Endothelial cell of umbilical vein (primary cell): ENCODE results near the gene MARVELD2. TPM values are rescaled to one million over a fixed set of nuclear protein-coding genes. Genes with fewer than 3 reads are reported as not detected.

Experiments
- BruUV-seq: library from RNA; stranded (reverse); fragments of 400-500 nt; replicated peaks from 2 replicates; lab custom pipeline; 2021; lab: Mats Ljungman, UMichigan
- CTCF ChIA-PET: fragments of 300-600, 350-600 bp; sonication (Branson Sonifier 250); formaldehyde crosslinking; loops from one replicate; lab custom pipeline; 2021; ENCODE audit warnings: antibody characterized with exemption, inconsistent platforms; lab: Charles Lee
- POLR2A ChIA-PET: fragments of 300-600, 350-600 bp; sonication (Branson Sonifier 250); formaldehyde crosslinking; loops from one replicate; lab custom pipeline; 2021; ENCODE audit warnings: antibody characterized with exemption, inconsistent platforms; lab: Charles Lee
- DNase-seq: peaks from one replicate; pipeline ENCODE4 v3.0.0-alpha.2; 2011; ENCODE audit warnings: low read depth, low spot score
- FAIRE-seq: peaks from 2 replicates; lab custom pipeline; 2011; peaks lifted over from hg19 to GRCh38; lab: Jason Lieb, UNC
- H2AFZ ChIP-seq: 2 replicates; pipeline ENCODE4 v1.6.0; 2012; ENCODE audit warnings: low read depth, low read length, control low read depth, inconsistent platforms
- H3K27ac ChIP-seq: 2 replicates; pipeline ENCODE4 v1.5.1; 2011; ENCODE audit warnings: low read depth, mild to moderate bottlenecking, control low read depth, low read length, moderate library complexity; ENCODE audit not compliant: insufficient read depth
- H3K27me3 ChIP-seq, 2 experiments: 2 replicates each; pipeline versions ENCODE4 v1.6.0 to v1.6.1; 2011; ENCODE audit warnings: low read length in 2 of 2, mixed read lengths in 1 of 2; ENCODE audit not compliant: control insufficient read depth in 2 of 2, insufficient read depth in 2 of 2
- H3K36me3 ChIP-seq, 2 experiments: 2 replicates in 1 of 2; 3 replicates in 1 of 2; pipeline ENCODE4 v1.5.1; 2011; ENCODE audit warnings: low read length in 2 of 2, mild to moderate bottlenecking in 1 of 2, moderate library complexity in 1 of 2; ENCODE audit not compliant: control insufficient read depth in 2 of 2, insufficient read depth in 2 of 2; ENCODE audit errors: extremely low read depth in 1 of 2
- H3K4me1 ChIP-seq: 3 replicates; pipeline ENCODE4 v1.5.1; 2011; ENCODE audit warnings: mild to moderate bottlenecking, low read length; ENCODE audit not compliant: control insufficient read depth, insufficient read depth; ENCODE audit errors: extremely low read depth
- H3K4me2 ChIP-seq: 2 replicates; pipeline ENCODE4 v1.6.1; 2011; ENCODE audit warnings: low read length, control low read depth, mixed read lengths; ENCODE audit not compliant: insufficient read depth
- H3K4me3 ChIP-seq, 3 experiments: fragments of 200-600 bp in 1 of 3; sonication (generic), shearing (Covaris generic) in 1 of 3; replicated peaks in 1 of 3; 2 replicates each; pipeline ENCODE4 v1.5.1; 2011 to 2016; ENCODE audit warnings: control low read depth in 3 of 3, low read length in 3 of 3, mild to moderate bottlenecking in 2 of 3, inconsistent platforms in 1 of 3, low read depth in 1 of 3, moderate library complexity in 1 of 3; ENCODE audit not compliant: insufficient read depth in 1 of 3
- H3K79me2 ChIP-seq: 2 replicates; pipeline ENCODE4 v1.6.0; 2012; ENCODE audit warnings: low read length, inconsistent platforms; ENCODE audit not compliant: control insufficient read depth, insufficient read depth
- H3K9ac ChIP-seq: replicated peaks from 2 replicates; pipeline ENCODE3; 2011; ENCODE audit warnings: low read length, control low read depth; ENCODE audit not compliant: insufficient read depth; ENCODE audit errors: extremely low read depth
- H3K9me1 ChIP-seq: replicated peaks from 3 replicates; pipeline ENCODE4 v1.6.0; 2011; ENCODE audit warnings: mild to moderate bottlenecking, low read length; ENCODE audit not compliant: control insufficient read depth, insufficient read depth; ENCODE audit errors: extremely low read depth
- H3K9me3 ChIP-seq: replicated peaks from 2 replicates; pipeline ENCODE4 v1.5.1; 2012; ENCODE audit warnings: low read length, inconsistent platforms; ENCODE audit not compliant: control insufficient read depth, insufficient read depth
- H4K20me1 ChIP-seq: replicated peaks from 2 replicates; pipeline ENCODE3; 2011; ENCODE audit warnings: mild to moderate bottlenecking, low read length; ENCODE audit not compliant: control insufficient read depth, insufficient read depth; ENCODE audit errors: extremely low read depth
- CTCF ChIP-seq, 2 donors: IDR thresholded peaks; 1 replicate in 1 of 2; 2 replicates in 1 of 2; pipeline ENCODE4 v1.5.1; 2011; ENCODE audit warnings: low read length in 2 of 2, mild to moderate bottlenecking in 2 of 2, moderate library complexity in 2 of 2, control low read depth in 1 of 2, inconsistent platforms in 1 of 2, low read depth in 1 of 2; ENCODE audit not compliant: insufficient read depth in 1 of 2; ENCODE audit errors: extremely low read depth in 1 of 2
- EZH2 ChIP-seq: IDR thresholded peaks from 2 replicates; pipeline ENCODE4 v1.6.1; 2012; ENCODE audit warnings: borderline replicate concordance, low read depth, mild to moderate bottlenecking, moderate library complexity, low read length, inconsistent platforms; ENCODE audit not compliant: severe bottlenecking
- FOS ChIP-seq: IDR thresholded peaks from 2 replicates; pipeline ENCODE4 v1.6.1; 2011; ENCODE audit warnings: mild to moderate bottlenecking, low read length, moderate library complexity, borderline replicate concordance; ENCODE audit not compliant: insufficient read depth
- GATA2 ChIP-seq: IDR thresholded peaks from 2 replicates; pipeline ENCODE4 v1.7.0; 2011; ENCODE audit warnings: low read depth, mild to moderate bottlenecking, moderate library complexity, mixed read lengths, low read length; ENCODE audit not compliant: insufficient read length, insufficient read depth
- JUN ChIP-seq: IDR thresholded peaks from 2 replicates; pipeline ENCODE4 v1.6.1; 2011; ENCODE audit warnings: borderline replicate concordance, low read depth; ENCODE audit not compliant: insufficient read length, insufficient read depth
- MAX ChIP-seq: IDR thresholded peaks from 2 replicates; pipeline ENCODE4 v1.6.1; 2011; ENCODE audit not compliant: insufficient read depth, insufficient read length
- MYC ChIP-seq: IDR thresholded peaks from one replicate; pipeline ENCODE4 v1.6.1; 2011; ENCODE audit warnings: mild to moderate bottlenecking, low read depth, low read length
- POLR2A ChIP-seq: IDR thresholded peaks from 2 replicates; pipeline ENCODE4 v1.6.1; 2012; ENCODE audit warnings: low read depth, mild to moderate bottlenecking, control low read depth, low read length
- POLR2AphosphoS5 ChIP-seq: IDR thresholded peaks from 2 replicates; pipeline ENCODE4 v1.6.1; 2012; ENCODE audit warnings: low read depth, mild to moderate bottlenecking, control low read depth, low read length, moderate library complexity; ENCODE audit not compliant: insufficient read depth
- dilution Hi-C: fragments of 300-500 bp; cut with MboI; formaldehyde crosslinking; loops from one replicate; pipeline ENCODE4 v1.15.0; 2019; ENCODE audit warnings: low sequenced_read_pairs; ENCODE audit not compliant: extremely low pct_ligation_motif_present
- intact Hi-C: fragments of 100-400 bp; cut with micrococcal nuclease; formaldehyde crosslinking; loops from one replicate; pipeline ENCODE4 v1.10.0; 2022
- polyA plus RNA-seq, 4 experiments: library from polyadenylated mRNA; depleted of rRNA in 3 of 4; stranded (reverse) in 3 of 4; unstranded in 1 of 4; fragments of >200 nt; gene quantifications; 2 replicates each; pipeline versions ENCODE4 v1.2.1 to v1.2.3, GENCODE V29; 2011 to 2012; ENCODE audit warnings: missing spikeins in 1 of 4
- total RNA-seq: library from RNA; stranded (reverse); gene quantifications from 2 replicates; pipeline ENCODE4 v1.2.3, GENCODE V29; 2021

MARVELD2 gene
- total and polyA plus RNA-seq, 2 donors (not counting 3 experiments of a cell fraction or from before 2014, with no cell fraction given) = 5.7 to 7.1 TPM

GRCh38 chr5:69449511-69449910 lies 34.6 kb downstream of the MARVELD2 start:
- H3K4me1 ChIP-seq = no peaks in the 10 kb centered on the region
- dilution Hi-C loops (no loop called here), intact Hi-C loops (no loop called here)
- no peak overlapping the region for H3K27ac ChIP-seq
- no peak for FAIRE-seq
- no TSS peak for BruUV-seq
- H3K9me3 ChIP-seq = no peaks in the 10 kb centered on the region
- CTCF ChIA-PET = no interaction called here
- H3K9me1 ChIP-seq = no peaks in the 10 kb centered on the region
- no peaks in the 10 kb centered on the region for H4K20me1 ChIP-seq
- POLR2A ChIA-PET = no interaction called here
- H3K9ac ChIP-seq = no peak overlapping the region
- no peak overlapping the region for H3K4me3 ChIP-seq
- H3K36me3 ChIP-seq = no peaks in the 10 kb centered on the region
- no peaks in the 10 kb centered on the region for H3K79me2 ChIP-seq
- no peak overlapping the region for H2AFZ ChIP-seq
- no peak for DNase-seq
- TF ChIP-seq POLR2AphosphoS5 (no peak), EZH2 (no peak), GATA2 (no peak), JUN (no peak), FOS (no peak), MYC (no peak), CTCF (IDR thresholded peaks at IDR 0.05; ENCODE audit: extremely low read depth in 1 of 2, insufficient read depth in 1 of 2, low read depth in 1 of 2, low read length in 2 of 2) (no peak), POLR2A (no peak), MAX (no peak)
- no peaks in the 10 kb centered on the region for H3K27me3 ChIP-seq
- no peak overlapping the region for H3K4me2 ChIP-seq
